ACHN (cell line): ENCODE data around the gene SH3RF3.

Source experiments
- DNase-seq: peaks from one replicate; pipeline ENCODE4 v3.0.0-alpha.2; 2015
- in situ Hi-C: cut with HindIII; loops from 2 replicates; pipeline ENCODE4 v1.10.0; 2017; ENCODE audit warnings: low sequenced_read_pairs, low pct_ligation_motif_present, low pct_unique_long_range_greater_than_20kb

The SH3RF3 gene

DNA sequence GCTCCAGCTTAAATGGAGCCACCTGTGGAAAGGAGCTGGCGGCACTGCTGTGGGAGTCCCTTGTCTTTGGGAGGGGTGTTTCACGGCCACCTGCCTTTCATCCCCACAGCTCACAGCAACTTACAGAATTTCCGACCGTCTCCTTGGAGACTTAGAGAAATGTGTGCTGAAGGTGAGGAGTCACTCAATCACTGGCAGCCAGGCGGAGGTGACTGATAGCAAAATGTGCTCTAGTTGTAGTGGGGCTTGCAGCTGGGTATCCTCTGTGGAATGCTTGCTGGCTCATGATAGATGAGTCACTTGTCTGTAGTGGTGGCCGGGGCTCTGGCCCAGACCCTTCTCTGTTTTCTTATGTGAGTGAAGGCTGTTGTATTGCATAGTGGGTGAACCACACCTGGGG, 110.7 kb downstream of the SH3RF3 start:
- DNase-seq = peak; percentile 60
- in situ Hi-C loops = no loop called here

- no peak for DNase-seq
- in situ Hi-C loops = no loop called here
Measured at GRCh38 chr2:109242210-109242653, 113.2 kb downstream of the SH3RF3 start.

DNA sequence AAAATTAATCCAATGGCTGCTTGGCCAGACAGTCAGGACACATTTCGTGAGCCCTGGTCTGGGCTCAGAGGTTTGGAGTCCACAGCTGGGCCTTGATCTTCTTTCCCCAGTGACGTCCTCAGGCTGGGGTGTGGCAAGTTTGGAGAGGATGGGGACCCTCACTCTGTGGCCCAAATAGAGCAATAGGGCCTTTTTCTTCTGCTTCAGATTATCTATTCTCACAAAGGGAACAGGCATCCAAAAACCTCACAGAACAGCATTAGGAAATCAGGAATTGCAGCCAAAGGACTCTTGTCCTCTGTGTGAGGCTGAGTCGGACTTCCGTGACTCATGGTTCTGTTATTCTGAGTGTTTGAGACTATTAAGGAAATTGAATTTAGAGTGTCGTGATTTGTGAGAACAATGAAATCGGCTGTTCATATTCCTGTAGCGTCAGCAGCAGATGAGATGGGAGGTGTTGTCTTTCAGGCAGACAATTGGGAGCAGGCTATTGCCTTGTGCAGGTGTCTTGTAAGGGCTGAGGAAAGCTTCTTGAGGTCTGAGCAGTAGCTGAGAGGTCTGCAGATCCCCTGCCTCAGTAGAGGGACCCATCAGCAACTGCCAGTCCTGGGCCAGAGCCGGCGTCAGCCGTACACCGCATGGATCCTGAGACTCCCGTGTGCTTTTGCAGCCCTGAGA, 113.8 kb downstream of the SH3RF3 start:
- in situ Hi-C loops = no loop called here
- peak; percentile 72 for DNase-seq

DNA sequence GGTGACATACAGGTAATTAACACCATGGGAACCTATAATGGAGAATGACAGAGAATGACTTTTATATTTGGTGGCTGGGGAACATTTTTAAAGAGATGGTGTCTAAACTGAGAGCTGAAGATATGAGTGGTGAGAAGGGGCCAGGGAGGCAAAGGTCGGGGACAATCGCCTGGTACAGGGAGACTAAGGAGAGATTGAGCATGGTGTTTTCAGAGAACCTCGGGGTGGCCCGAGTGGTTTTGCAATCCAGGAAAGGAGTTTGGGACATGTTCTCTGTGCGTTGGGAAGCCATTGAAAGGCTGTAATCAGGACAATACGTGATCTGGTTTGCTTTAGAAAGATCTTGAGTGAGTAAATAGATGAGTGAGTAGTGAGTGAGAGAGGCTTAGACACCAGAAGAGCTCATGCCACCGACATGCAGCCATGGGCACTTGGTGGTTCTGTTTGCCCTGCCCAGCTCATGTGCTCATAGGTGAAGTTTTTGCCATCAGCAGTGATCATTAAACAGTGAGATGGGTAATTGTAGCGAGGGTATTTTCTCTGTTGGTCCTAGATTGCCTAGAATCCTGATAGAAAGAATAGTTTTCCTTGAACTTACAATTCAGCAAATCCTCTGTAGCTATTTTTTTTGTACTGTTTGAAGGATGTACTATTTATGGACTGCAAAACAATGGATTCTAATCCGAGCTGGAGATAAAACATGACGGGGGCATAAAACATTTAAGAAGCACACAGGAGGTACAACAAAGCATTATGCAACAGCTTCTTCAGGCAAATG, 114.7 kb downstream of the SH3RF3 start:
- in situ Hi-C loops = no loop called here
- DNase-seq = no peak

- in situ Hi-C loops = no loop called here
- DNase-seq = no peak
Measured at GRCh38 chr2:109244304-109244582, 115.2 kb downstream of the SH3RF3 start.

GRCh38 chr2:109244750-109245382, 115.9 kb downstream of the SH3RF3 start:
- DNase-seq = no peak
- in situ Hi-C loops = no loop called here

DNA sequence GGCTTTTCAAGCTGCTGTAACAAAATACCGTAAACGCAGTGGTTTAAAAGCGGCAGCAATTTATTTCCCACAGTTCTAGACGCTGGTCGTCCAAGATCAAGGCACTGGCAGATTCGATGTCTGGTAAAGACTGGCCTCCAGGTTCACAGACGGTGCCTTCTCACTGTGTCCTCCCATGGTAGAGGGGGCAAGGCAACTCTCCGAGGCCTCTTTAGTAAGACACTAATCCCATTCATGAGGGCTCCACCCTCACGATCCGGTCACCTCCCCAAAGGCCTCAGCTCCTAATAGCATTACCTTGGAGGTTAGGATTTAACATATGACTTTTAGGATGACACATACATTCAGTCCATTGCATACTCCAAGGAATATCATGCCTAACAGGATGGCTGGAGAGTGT, 117.2 kb downstream of the SH3RF3 start:
- in situ Hi-C loops = no loop called here
- no peak for DNase-seq

GRCh38 chr2:109246616-109247015, 117.6 kb downstream of the SH3RF3 start:
- in situ Hi-C loops = no loop called here
- no peak for DNase-seq

- no peak for DNase-seq
- in situ Hi-C loops = no loop called here
Measured at GRCh38 chr2:109247340-109247739, 118.3 kb downstream of the SH3RF3 start.

- in situ Hi-C loops = no loop called here
- no peak for DNase-seq
Measured at GRCh38 chr2:109247812-109248211, 118.8 kb downstream of the SH3RF3 start.

- DNase-seq = no peak
- in situ Hi-C loops = no loop called here
Measured at GRCh38 chr2:109248590-109248989, 119.6 kb downstream of the SH3RF3 start.

DNA sequence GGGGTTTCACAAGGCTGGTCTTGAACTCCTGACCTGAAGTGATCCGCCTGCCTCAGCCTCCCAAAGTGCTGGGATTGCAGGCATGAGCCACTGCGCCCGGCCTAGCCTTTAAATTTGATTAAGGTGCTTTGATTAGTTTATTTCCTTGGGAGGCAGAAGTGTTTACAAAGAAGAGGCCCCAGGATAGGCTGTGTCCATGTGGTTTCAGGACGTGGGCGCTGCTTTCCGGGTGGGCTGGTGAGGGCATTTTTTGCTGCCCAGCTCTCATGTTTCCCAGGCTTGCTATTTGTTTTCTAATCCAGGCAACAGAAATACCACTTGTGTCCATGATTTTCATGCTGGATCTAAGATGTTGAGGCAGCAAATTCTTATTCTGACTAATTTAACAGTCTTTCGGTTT, 124.2 kb downstream of the SH3RF3 start:
- in situ Hi-C loops = no loop called here

DNA sequence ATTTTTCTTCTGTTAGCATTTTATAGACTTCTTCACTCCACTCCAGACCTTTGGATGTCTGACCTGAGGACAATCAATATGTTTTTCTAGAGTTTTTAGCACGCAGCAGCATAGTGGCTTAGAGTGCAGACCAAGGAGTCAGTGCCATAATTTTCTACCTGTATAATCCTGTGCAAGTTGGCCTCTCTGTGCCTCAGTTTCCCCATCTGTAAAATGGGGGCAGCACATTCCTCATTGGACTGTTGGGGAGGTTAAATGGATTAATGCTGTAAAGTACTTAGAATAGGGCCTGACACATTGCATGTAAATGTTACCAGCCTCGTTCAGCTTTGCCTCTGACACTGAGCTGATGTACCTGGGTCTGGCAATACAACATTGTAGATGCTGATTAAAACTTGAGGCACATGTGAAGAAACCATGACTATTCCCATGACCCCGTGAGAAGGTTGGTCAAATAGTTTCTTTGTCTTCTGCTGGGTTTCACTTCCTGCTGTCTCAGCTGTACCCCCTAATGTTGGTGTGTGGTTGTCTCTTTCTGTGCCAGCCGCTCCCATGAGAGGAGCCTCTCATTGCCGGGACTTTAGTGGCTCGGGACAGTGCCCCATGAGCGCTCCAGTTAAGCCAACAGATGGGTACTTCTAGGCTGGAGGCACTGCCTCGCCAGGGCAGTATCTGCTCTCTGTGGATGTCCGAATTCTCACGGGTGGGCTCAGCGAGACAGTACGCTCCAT, 125.3 kb downstream of the SH3RF3 start:
- DNase-seq = no peak
- in situ Hi-C loops = no loop called here

More for the DNA sequence above, 124.2 kb downstream of the SH3RF3 start:
- no peak for DNase-seq

- in situ Hi-C loops = no loop called here
- no peak for DNase-seq
Measured at GRCh38 chr2:109255654-109256053, 126.6 kb downstream of the SH3RF3 start.

DNA sequence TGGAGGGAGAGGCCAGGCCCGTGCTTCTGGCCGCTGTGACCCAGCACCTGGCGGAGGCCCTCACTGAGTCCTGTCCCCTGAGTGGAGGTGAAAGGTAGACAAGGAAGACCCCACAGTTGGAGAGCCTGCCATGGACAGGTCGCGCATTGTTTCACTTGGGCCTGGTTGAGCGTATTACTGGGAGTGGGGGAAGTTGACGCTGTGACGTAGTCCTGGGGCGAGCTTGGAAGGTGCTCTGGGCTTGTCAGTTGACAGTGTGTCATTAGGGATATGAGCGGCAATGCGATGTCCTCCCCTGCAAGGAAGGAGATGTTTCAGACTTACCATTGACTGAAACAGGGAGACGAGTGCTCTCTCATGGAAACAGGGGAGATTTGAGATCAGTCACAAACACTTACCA, 127.1 kb downstream of the SH3RF3 start:
- DNase-seq = no peak
- in situ Hi-C loops = no loop called here

- in situ Hi-C loops = no loop called here
- DNase-seq = no peak
Measured at GRCh38 chr2:109256921-109257320, 127.9 kb downstream of the SH3RF3 start.

GRCh38 chr2:109257653-109258052, 128.6 kb downstream of the SH3RF3 start:
- DNase-seq = no peak
- in situ Hi-C loops = no loop called here

GRCh38 chr2:109258376-109258775, 129.4 kb downstream of the SH3RF3 start:
- in situ Hi-C loops = no loop called here
- no peak for DNase-seq

DNA sequence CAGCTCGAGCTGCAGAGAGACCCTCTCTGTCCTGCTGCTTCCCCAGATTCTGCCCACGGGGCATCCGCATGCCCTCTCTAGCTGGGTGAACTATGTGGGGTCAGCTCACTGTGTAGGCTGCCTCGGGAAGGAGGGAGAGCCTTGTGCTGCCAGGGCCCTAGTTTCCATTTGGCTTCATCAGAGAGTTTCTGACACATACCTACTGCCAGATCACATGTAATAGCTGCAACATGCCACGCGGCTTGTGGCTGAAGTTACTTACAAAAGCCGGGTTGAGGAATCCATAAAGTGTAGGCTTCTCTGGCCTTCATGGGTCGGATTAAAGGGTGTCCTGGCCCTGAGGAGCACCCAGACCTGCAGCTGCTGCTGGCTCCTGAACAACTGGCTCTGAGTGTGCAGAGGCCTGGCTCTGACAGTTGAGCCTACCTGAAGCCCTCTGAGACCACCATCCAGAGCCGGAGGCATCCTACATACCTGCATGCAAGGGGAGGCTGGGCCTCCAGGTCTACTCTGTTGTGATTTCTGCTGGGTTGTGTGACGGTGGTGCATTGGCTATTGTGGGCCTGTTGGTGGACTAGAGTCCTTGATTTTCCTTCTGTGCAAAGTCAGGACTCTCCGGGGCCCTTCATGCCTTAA, 130.0 kb downstream of the SH3RF3 start:
- in situ Hi-C loops = no loop called here
- DNase-seq = no peak
